ENCODE results near the gene TXNL4B. TPM values are rescaled to one million over a fixed set of nuclear protein-coding genes. Genes with fewer than 3 reads are reported as not detected.

The TXNL4B gene
- total RNA-seq, 1 experiment from 2014 or later, result 9.9 TPM

DNA sequence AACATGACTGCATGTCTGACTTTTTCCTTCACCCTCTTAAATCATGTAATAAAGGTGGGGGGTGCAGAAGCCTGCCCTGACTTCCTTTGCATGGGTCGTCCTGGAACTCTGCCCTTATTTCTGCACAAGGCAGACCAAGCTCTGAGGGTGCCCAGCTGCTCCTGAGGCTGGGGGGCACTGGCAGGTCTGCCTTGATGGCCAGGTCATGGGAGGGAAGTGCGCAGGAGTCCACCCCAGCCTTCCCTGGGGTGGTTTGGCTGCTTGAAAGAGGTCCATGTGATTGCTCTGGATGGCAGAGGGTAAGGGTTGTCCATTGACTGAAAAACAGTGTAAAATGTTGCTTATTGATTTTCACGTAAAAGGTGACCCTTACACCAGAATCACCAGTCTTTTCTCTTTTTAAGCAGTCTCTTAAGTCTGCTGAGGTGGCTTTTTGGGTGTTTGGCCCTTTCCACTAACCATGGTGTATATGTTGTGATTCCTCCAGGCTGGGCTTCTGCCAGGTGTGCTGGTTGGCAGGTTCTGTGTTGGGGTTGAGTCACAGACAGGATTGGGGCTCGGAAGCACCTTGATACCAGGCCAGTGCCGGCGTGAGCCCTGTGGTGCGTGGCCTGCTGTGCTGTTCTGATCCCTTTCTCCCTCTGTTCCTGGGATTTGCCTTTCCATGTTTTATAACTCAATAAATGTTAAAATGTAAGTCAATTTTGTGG, 19.6 kb upstream of the TXNL4B start:
- Mint-ChIP-seq H3K27me3 (ENCODE audit: low read depth) (no peaks in the 10 kb centered on the region), H3K4me3 (no peak overlapping the region), H3K27ac (0 out of 7 replicates have a peak overlapping the region, but pooled peaks of 1 of the 3 experiments have one; percentile 57), H3K4me1 (no peaks in the 10 kb centered on the region), H3K9me3 (no peaks in the 10 kb centered on the region), H3K36me3 (ENCODE audit: insufficient read depth in 1 of 3, low read depth in 3 of 3) (peaks cover 12 to 46% (median 44%) of the 10 kb centered on the region in 3 experiments)
- H3K14ac ChIP-seq (ENCODE audit: insufficient read depth, low read length), result no peak overlapping the region
- H4K91ac ChIP-seq (ENCODE audit: insufficient read length, low read depth, low read length), result no peak overlapping the region
- no peak overlapping the region for H2AK5ac ChIP-seq (ENCODE audit: insufficient read length, low read length)
- no peak overlapping the region for H3K4me2 ChIP-seq (ENCODE audit: insufficient read depth, insufficient read length, low read length)
- no peak overlapping the region for H4K8ac ChIP-seq (replicated peaks; ENCODE audit: insufficient read length, low read depth, low read length)
- H3K23ac ChIP-seq (ENCODE audit: insufficient read length, low read depth, low read length), result no peak overlapping the region
- no peak overlapping the region for H3K56ac ChIP-seq (ENCODE audit: insufficient read length, low read depth, low read length)
- H4K5ac ChIP-seq (ENCODE audit: insufficient read length, low read depth, low read length), result no peak overlapping the region
- no peak overlapping the region for H3K4ac ChIP-seq (ENCODE audit: low read depth, low read length)
- no CpG with 5 or more reads among the region's 7 CpGs for WGBS (ENCODE audit: extremely low coverage, insufficient read length, low lambda C conversion rate)
- no peak overlapping the region for H2AFZ ChIP-seq (ENCODE audit: low read length)
- no peak overlapping the region for H2BK15ac ChIP-seq (ENCODE audit: low read depth, low read length)
- no peaks in the 10 kb centered on the region for H3K27me3 ChIP-seq (ENCODE audit: insufficient read depth, low read length)
- H3K79me1 ChIP-seq (ENCODE audit: insufficient read depth, low read depth, low read length, poor library complexity, severe bottlenecking), result no peaks in the 10 kb centered on the region
- no peak for DNase-seq
- no peaks in the 10 kb centered on the region for H3K4me1 ChIP-seq (ENCODE audit: insufficient read depth, low read length)
- no peak overlapping the region for H2BK20ac ChIP-seq (ENCODE audit: low read depth, low read length, poor library complexity, severe bottlenecking)
- no peaks in the 10 kb centered on the region for H4K20me1 ChIP-seq (ENCODE audit: control insufficient read depth, insufficient read depth, insufficient read length)
- no peak overlapping the region for H3T11ph ChIP-seq (ENCODE audit: low read length)
- H3K18ac ChIP-seq (ENCODE audit: insufficient read length, low read depth, low read length), result no peak overlapping the region
- H3K9me3 ChIP-seq (ENCODE audit: control insufficient read depth, low read depth, low read length), result no peaks in the 10 kb centered on the region
- H2BK12ac ChIP-seq (ENCODE audit: insufficient read length, low read depth, low read length), result no peak overlapping the region
- no peak overlapping the region for H2BK120ac ChIP-seq (ENCODE audit: low read depth, low read length, poor library complexity, severe bottlenecking)
- H3K9ac ChIP-seq (ENCODE audit: extremely low read depth, insufficient read length, low read length), result no peak overlapping the region
- no peaks in the 10 kb centered on the region for H3K23me2 ChIP-seq (ENCODE audit: insufficient read length, low read depth, low read length, poor library complexity, severe bottlenecking)
- TF ChIP-seq, protein P1, sequence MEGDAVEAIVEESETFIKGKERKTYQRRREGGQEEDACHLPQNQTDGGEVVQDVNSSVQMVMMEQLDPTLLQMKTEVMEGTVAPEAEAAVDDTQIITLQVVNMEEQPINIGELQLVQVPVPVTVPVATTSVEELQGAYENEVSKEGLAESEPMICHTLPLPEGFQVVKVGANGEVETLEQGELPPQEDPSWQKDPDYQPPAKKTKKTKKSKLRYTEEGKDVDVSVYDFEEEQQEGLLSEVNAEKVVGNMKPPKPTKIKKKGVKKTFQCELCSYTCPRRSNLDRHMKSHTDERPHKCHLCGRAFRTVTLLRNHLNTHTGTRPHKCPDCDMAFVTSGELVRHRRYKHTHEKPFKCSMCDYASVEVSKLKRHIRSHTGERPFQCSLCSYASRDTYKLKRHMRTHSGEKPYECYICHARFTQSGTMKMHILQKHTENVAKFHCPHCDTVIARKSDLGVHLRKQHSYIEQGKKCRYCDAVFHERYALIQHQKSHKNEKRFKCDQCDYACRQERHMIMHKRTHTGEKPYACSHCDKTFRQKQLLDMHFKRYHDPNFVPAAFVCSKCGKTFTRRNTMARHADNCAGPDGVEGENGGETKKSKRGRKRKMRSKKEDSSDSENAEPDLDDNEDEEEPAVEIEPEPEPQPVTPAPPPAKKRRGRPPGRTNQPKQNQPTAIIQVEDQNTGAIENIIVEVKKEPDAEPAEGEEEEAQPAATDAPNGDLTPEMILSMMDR (conservative IDR thresholded peaks at IDR 0.05), result no peak
- no peaks in the 10 kb centered on the region for H3K79me2 ChIP-seq (ENCODE audit: insufficient read depth, low read length)
- no peak overlapping the region for H3K27ac ChIP-seq (ENCODE audit: insufficient read length, low read depth, low read length)
- H2BK5ac ChIP-seq (ENCODE audit: insufficient read length, low read length), result no peak overlapping the region

Measured in H9 (cell line).